ENCODE results near the gene DUSP7.

DUSP7 gene

DNA sequence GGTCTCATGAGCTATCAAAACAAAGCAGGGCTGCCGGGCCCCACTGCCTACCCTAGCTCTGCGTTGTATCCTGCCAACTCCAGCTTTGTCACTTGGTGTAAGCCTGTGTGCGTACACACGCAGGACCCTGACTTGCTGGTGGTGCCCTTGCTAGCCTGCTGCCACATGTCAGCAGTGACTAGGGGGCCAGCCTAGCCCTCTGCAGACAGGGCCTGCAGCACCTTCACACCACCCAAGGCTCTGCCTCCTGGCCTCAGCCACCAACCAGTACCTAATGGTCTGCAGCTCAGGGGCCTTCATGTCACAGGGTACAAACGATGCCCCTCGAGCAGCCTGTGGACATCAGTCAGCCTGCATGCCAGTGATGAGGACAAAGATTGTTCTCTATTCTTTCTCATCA, 30.1 kb upstream of the DUSP7 start:
- DNase-seq: no peak

DNA sequence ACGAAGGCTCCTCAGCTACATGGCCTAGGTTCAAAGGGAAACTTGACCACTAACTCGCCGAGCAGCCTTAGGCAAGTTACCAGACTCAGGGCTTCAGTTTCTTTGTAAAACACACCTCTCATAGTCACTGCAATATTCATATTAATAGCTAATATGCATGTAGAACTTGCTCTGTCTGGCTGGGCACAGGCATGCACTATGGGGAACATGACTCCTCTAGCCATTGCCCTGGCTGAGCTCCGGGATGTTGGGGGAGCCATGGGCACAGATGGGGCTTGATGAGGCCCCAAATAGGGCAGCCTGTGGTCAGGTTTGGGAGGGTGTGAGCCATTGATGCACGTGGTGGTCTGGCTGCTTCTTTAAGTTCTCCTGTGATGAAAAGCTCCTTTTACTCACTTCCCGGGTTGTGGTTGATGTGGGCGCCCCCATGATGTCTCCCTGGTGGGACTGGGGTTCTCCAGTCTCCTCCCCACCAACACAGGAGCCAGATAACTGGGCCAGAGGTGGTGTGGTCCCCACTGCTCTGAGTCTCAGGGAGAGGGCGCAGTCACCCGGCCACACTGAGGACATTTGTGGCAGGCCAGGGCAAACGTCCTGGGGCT, 29.4 kb upstream of the DUSP7 start:
- no peak for DNase-seq

DNA sequence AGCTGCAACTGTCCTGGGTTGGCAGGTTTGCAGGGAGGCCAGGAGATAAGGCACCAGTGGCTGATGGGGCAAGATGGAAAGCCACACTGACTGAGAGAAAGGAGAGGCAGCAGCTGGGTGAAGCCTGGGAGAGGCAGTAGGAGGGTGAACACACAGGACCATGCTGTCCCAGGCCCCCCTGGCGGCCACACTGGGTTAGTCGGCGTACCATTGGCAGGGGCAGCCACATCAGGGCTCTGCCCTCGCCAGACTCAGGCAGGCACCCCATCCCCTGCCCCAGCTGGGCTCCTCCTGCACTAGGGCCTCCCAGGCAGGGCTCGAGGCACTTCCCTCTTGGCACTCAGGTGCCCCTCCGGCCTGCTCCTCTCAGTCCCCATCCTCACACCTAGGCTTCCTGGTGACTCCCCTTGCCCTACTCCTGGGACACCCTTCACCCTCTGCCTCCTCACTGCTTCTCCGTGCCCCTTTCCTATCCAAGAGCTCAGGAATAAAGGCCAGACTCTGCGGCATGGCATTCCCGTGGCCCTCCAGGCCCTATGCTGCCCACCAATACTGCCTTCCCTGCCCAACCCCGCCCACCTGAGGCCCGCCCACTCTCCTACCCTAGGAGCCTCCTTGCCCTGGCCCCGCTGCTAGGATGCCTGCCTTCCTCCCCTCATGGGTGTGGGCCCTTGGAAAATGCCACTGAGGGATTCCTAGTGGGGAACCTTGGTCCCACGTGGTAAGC, 28.7 kb upstream of the DUSP7 start:
- no peak for DNase-seq

DNA sequence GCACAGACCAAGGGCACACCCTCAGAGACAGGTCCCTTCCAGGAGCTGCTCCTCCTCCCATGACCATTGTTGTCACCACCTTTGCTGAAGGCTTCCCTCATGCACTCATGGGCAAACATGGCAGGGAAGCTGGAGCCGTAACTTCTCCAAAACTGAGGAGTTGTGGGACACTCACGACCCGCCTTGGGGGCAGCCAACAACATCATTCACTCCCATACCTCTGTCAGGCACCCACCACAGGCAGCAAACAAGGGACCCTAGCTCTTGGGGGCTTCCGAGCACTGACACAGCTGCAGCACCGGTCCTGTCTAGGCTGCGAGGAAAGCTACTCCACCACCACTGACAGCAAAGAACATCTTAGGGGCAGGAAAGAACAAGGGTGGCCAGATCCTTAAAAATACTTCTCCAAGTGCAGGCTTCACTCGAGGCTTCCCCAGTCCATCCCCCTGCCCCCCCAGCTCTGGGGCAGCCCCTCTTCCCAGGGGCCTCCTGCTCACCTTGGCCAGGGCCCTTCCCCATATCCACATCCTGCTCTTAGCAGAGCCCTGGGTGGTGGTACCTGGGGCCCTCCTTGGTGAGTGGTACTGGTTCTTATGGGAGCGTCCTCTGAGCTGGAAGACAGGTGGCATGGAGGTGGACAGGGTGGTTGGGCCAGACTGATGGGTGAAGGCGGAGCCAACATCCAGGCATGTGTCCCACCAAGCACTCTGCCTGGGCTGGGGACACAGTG, 28.0 kb upstream of the DUSP7 start:
- no peak for DNase-seq

DNA sequence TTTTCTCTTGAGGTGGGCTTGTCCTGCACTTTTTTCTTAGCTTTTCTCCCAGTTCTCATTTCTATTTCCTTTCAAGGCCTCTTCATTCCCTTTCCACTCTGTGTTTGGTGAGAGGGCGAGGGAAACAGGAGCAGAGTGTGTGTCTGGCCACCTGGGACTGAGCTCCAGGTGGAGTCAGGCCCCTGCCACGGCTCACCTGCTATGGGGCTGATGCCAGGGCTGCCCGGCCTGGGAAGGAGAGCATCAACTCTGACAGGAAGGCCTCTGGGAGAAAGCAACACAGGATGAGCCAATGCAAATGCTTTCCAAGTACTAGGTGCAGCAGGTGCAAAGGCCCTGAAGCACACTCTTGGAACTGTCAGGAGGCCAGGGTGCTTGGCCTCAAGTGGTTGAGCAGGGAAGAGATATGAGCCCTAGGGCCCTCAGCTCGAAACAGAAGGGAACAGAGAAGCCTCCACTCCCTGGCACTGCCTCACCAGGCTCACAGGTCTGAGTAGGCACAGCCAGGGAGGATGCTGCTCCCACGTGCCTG, 27.3 kb upstream of the DUSP7 start:
- no peak for DNase-seq

DNA sequence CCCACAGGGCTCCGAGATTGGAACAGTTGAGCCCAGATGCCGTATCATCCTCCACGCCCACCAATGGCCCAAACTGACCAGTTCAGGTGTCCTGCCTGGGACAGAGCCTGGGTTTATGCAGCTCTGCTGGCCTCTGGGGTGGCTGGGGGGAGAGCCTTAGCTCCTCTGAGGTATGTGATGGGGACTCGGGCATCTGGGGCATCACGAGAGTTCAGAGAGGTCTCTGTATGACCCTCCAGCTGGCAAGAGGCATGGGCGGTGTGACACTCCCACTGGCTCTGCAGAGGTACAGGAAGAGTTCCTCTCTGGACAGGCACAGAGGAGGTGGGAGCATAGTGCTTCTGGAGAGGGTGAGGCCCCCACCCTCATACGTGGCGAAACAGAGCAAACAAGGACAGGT, 26.6 kb upstream of the DUSP7 start:
- DNase-seq: no peak

DNA sequence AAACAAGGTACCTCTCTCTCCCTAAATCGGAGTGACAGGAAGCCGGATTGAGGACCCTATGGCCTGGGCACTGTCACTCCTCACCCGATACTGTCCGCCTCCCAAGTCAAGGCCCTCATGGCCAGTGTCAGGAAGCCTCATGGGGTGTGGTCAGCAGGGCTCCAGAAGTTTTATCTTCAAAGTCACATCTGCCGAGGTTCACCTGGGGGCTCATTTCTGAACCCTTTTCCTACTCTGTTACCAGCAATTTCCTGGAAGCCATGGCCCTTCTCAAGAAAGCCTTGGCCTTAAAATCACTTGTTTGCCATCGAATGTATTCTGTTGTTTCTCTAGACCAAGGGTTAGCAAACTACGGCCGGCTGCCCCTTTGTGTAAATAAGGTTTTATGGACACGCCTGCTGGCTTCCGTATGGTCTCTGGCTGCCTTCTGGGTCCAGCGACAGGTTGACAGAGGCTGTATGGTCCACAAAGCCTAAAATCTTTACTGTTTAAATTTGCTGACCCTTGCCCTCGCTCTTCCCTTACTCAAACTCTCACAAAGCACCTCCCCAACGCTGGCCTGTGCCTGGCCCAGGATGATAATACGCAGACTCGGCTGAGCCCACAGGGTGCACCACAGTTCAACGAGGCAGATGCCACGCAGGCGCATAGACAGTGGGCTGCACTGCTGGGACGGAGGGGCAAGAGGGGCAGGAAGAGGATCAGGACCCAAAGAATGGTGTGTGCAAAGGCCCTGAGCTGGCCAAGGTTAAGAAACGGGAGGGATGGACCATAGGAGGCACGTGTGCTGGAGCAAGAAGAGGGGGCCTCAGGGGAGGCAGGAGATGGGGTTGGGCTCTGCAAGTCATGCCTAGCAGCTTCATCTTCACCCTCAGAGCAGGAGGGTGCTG, 24.7 kb upstream of the DUSP7 start:
- no peak for DNase-seq

DNA sequence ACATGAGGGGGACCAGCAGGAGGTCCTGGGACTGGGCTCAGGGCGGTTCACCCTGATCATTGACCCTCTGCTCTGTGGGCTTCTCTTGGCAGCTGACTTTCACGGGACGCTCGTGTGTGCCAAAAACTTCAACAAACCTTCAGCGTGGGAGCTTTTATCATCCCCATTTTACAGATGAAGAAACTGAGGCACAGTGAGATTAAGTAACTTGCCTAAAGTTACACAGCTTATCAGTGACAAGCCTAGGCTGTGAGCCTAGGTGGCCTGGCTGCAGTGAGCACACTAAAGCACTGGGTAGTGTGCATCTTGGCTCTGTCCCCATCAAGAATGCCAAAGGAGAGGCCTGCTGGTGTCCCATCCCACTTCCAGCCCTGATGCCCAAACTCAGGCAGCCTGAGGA, 23.6 kb upstream of the DUSP7 start:
- DNase-seq: no peak

DNA sequence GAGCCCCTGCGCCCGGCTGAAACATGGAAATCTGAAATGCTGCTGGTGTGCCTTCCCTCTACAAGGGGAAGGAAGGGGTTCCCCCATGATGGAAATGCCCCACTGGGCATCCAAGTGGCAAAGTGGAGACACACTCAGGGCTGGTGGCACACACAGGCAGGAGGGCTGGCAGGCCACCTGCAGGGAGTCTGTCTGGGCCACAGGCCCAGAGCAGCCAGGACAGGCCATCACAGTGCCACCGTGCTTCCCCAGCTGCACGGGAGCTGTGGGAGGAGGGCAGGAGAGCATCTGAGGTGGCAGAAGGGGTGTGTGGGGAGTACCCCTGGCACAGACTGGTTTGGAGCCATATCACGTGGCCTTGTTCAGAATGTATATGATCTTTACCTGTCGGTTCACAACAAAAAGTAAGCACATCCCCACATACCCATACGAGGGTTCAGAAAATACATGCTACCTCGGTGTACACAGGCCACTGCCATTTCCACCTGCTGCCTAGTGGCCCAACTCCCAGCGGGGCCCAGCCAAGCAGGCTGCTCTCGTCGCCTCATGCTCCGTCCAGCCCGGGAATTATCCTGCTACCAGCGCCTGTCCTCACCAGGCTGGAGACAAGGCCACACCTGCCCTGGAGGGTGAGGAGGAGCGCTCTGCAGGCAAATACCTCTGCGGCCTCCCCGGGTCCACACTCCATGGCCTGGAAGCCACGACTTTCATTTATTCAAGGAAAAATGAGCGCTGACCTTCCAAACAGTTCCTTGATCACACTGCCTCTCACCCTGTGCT, 22.6 kb upstream of the DUSP7 start:
- no peak for DNase-seq

DNA sequence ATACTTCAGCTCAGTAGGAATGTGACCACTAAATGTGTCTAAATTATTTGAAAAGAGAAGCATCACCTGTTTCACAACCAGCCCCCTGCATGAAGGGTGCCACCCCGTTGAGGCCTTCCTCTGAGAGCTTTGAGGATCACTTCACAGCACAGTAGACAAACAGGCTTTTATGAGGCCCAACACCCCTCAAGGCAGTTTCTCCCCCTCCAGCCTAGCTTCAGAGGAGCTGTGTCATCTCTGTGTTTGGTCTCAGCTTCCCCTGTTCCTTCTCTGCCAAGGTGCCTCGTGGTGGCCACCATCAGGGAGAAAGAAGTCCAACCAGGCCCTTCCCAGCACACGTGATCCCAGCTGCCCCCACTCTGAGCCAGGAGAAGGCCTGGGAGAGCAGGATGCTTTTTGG, 21.6 kb upstream of the DUSP7 start:
- DNase-seq: no peak

DNA sequence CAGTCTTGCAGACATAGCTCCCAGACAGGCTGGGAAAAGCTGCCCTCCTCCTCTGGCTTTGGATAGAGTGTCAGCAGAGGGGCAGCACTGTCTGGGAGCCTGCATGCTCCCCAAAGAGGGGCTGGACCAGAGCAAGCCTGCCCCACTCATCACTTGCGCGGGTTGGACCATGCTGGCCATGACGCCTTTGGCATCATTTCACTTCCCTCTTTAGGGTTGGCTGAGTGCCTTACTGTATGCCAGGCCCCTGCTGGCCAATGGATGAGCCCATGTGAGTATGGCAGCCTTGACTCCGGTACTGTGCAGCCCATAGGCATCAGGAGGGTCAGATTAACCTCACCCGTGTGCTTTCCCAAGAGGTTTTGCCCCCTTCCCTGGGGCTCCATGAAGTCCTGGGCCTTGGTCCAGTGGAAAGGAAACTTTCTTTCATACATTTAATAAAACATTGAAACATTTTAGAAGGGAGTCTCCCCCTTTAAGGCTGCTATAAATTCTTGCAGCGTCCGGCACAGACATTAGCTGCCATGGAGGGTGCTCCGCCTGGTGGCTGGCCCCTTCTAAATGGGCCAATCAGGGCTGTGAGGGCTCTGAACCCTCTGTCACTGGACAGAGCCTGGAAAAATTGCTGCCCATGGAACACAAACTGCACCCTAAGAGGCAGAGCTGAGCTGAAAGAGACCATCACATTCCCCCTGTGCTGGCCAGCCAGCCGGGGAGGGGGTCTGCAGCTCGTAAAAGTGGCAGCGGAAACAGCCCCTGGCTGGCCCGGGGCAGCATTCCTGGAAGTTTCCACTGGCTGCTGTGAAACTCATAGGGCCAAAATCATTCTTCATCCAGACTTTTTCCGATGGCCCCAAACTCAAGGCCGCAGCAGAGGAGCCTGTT, 20.8 kb upstream of the DUSP7 start:
- no peak for DNase-seq

DNA sequence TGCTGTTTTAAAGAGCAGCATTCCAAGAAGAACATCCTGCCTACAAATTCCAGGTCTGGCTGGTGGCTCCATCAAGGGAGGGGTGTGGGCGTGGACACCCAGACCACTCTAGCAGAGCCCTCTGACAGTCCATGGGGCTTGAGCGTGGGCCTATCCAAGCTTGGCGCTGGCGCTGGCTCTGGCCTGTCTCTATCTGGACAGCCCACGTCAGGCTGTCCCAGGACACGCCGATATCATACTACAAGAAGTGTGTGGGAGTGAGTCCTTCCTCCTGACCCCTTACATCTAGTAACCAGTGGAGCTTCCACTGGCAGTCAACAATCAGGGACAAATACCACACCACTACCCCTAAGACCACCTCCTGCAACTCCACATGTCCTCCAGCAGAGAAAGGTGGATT, 17.1 kb upstream of the DUSP7 start:
- DNase-seq: no peak

DNA sequence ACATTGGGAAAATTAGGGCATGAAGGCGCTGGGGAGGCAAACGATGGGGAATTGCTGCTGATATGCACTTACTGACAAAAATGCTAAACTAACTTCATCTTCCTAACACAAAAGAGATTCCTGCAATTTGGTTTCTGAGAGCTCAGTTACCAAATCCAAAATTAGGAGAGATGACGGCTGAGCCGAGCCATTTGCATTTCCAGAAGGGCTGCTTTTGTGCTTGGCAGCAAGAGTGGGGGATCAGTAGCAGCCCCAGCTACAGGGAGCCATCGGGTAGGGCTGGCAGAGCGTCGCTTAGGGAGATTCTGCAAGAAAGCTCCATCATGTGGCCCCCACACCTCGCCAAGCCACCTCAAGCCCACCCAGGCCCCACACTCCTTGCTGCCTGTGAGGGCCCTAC, 16.1 kb upstream of the DUSP7 start:
- no peak for DNase-seq

DNA sequence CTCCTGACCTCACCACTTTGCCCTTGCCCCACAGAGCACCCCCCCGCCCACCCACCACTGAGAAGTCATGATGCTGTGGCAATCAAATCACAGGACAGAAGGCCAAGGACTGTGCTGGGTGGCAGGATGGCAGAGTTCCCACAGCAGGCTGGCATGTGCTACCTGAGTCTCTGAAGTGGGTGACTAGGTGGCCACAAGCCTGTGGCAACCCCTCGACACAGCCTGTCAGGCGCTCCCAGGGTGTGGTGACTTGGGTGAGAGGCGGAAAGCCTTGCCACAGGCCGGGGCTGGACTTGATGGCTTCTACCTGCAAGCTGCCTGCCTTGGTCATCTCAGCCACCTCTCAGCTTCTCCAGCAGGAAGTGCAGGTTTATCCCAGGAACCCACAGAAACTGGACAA, 15.6 kb upstream of the DUSP7 start:
- no peak for DNase-seq

DNA sequence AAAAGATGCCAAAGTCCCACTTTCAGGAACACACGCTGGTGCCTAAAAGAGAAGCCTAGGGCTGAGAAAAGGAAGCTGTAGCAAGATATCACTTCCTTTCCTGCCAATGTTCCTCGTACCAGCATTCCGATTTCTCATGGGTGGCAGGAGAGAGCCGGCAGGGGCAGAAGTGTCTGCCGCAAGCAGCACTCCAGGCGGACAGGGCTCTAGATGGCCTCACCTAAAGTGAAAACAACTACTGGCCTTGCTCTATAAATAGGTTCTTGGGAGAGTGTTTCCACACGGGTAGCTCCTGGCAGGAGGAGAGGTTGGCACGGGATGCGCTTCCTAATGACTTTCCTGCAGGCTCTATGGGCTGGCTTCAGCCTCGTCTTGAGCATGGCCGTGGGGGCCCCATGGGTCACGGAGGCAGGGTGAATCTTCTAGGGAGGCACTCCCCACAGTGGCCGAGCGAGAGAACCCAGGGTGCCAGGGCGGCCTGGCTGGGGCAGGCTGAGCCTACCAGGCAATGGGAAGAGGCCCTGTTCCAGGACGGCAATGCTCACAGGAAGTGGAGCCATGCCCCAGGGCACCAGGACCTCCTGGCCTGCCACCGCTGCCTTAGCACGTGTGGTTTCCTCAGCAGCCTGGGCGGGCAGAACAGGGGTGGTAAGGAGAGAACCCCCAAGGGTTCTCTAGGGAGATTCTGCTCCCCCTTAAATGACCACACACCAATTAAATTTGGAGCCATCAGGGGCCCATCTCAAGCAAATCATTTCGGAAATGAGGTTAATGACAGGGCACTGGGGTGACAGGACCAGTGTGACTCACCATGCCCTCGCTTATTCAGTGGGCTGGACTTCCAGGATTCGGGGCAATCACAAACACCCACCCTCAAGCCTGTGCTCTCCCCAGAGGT, 14.6 kb upstream of the DUSP7 start:
- DNase-seq: no peak

DNA sequence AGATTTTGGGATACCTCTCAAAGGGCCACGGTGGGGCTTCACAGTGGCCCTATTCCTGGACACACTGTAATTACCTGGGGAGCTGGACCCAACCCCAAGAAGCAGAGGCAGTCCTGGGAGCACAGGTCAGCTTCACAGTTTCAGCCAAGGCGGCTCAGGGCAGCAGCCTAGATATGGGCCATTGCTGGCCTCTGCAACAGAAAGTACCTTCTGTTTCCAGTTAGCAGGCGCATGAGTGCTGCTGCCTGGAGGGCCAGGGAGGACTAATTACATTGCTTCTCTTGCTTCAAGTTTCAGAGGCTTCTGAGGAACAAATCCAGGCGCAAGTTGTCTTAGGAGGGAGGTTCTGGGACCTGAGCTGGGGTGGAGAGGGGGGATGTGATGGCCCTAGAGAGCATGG, 13.5 kb upstream of the DUSP7 start:
- no peak for DNase-seq

DNA sequence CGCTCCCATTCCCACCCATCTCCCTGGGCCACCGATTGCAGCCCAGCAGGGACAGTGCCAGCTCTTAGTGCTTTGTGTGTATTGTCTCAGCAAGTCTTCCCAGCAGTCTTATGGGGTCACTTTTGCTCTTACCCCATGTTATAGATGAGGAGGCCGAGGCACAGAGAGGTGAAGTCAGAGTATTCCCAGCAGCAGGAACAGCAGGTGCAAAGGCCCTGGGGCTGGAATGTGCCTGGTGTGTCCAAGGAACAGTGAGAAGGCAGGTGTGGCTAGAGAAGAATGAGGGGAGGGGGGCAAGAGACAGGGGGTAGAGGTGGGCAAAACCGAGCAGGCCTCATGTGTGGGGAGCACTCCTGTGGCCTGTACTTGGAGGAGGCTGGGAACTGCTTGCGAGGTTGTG, 12.8 kb upstream of the DUSP7 start:
- DNase-seq: no peak

DNA sequence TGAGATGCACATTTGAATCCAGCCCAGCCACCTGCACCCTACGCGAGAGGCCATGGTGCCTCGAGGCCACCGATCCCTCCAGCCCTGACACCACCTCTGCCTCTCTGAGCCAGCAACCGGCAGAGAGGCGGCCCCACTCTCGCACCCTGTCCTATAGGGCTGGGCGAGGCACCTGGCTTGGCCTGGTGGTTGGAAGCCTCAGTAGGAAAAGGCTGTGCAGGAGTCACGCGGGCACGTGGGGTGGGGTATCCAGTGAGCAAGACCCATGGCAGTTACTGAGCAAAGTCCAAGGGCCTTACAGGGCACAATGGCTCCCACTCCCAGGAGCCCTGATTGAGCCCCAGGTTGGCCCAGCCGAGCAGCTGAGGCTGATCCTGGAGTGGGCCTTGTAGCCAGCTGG, 12.4 kb upstream of the DUSP7 start:
- DNase-seq: no peak

DNA sequence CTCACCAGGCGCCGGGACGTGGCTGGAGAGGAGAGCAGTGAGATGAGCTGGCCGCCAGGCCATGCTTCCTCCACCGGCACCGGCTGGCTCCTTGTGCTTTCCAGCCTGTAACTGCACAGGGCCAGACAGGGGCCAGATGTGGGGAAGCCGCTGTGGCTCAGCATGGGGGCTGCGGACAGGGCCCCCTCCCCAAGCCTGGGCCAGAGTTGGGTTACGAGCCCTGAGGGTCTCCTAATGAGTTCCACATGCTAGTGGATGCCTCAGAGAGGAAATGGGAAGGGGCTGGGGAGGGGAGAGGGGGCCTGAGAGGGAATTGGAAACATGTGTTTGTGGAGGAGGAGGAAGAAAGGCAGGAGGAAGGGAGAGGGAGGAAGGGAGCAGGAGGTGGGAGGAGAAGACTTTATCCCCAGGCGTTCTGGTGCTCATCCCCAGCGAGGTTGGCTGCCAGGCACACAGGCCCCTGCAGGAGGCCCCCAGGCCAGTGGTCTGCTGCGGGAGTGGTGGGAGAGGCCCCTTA, 11.7 kb upstream of the DUSP7 start:
- DNase-seq: no peak

DNA sequence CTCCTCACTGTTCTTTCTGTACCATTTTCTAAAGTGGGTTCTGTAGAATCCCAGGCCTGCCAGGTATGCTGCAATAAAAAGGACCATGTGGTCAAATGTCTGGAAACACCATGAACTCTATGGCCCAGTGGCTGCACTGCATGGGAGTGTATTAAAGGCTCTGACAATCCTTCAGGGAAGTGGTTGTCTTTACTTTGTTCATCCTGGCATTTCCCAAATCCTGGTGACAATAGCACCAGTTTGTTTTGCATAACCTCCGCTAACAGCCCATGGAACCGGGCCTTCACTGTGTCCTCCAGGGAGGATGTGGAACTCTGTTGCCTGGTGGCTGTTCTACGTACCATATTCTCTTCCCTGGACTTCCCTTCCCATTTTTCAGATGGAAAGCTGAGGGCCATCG, 11.2 kb upstream of the DUSP7 start:
- DNase-seq: no peak

Data from NCI-H226 (cell line).